ENCODE results near the gene SOAT1.

Gene SOAT1

DNA sequence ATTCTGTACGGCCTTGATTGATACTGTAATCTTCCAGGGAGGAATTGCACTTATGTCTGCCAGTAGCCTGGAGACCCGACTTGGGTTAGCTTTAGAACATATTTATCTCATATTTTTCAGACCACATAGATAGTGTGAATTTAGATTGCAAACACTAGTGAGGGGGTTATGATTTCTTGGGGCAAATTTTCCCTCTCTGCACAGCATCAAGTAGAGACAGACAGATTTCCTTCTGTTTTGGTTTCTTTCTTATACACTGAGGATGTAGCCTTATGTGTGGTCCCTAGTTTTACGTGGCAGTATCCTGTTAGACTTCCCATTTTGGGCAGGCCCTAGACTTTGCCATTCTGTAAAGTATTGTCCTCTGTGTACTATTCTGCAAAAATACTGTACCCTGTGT lies 29.0 kb downstream of the SOAT1 start:
- TF ChIP-seq, protein P1, sequence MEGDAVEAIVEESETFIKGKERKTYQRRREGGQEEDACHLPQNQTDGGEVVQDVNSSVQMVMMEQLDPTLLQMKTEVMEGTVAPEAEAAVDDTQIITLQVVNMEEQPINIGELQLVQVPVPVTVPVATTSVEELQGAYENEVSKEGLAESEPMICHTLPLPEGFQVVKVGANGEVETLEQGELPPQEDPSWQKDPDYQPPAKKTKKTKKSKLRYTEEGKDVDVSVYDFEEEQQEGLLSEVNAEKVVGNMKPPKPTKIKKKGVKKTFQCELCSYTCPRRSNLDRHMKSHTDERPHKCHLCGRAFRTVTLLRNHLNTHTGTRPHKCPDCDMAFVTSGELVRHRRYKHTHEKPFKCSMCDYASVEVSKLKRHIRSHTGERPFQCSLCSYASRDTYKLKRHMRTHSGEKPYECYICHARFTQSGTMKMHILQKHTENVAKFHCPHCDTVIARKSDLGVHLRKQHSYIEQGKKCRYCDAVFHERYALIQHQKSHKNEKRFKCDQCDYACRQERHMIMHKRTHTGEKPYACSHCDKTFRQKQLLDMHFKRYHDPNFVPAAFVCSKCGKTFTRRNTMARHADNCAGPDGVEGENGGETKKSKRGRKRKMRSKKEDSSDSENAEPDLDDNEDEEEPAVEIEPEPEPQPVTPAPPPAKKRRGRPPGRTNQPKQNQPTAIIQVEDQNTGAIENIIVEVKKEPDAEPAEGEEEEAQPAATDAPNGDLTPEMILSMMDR (conservative IDR thresholded peaks at IDR 0.05; ENCODE audit: low read depth, low read length) = no peak
- Histone ChIP-seq H4K20me1 (ENCODE audit: insufficient read depth) (no peaks in the 10 kb centered on the region), H3K4me3 (IDR thresholded peaks at IDR 0.05; ENCODE audit: insufficient read depth, low read depth, low read length) (no peak overlapping the region), H2AFZ (ENCODE audit: low read depth) (no peak overlapping the region), H3K9ac (no peak overlapping the region), H3K4me1 (ENCODE audit: low read depth, poor library complexity, severe bottlenecking) (peaks cover 15% of the 10 kb centered on the region), H3K4me2 (no peak overlapping the region), H3K27me3 (ENCODE audit: insufficient read depth, low read depth) (no peaks in the 10 kb centered on the region), H3K27ac (no peak overlapping the region), H3K79me2 (ENCODE audit: insufficient read depth, low read depth) (0 out of 2 replicates have a peak, but pooled peaks cover 6% of the 10 kb centered on the region), H3K36me3 (ENCODE audit: insufficient read depth) (no peaks in the 10 kb centered on the region)

DNA sequence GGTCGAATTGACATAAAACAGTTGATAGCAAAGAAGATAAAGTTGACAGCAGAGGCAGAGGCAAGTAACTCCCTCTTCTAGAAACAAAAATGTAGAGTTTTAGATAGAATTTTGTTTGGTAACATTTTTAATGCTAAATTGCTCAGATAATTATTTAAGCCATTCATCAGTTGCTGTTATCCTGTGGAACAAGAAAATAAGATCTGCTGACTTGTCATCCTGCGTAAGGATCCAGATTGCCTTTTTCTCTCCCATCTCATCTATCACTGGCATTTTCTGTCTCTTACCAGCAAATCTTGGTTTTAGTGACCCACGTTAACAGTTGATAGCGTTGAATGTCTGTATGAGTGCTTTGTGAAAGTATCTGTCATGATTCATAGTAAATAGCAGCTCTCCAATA lies 29.8 kb downstream of the SOAT1 start:
- TF ChIP-seq, protein P1 (conservative IDR thresholded peaks at IDR 0.05; ENCODE audit: low read depth, low read length) = no peak
- H3K9ac ChIP-seq = no peak overlapping the region
- H2AFZ ChIP-seq (ENCODE audit: low read depth) = no peak overlapping the region
- no peaks in the 10 kb centered on the region for H3K36me3 ChIP-seq (ENCODE audit: insufficient read depth)
- H3K4me1 ChIP-seq (ENCODE audit: low read depth, poor library complexity, severe bottlenecking) = peaks cover 6% of the 10 kb centered on the region
- no peak overlapping the region for H3K4me3 ChIP-seq (IDR thresholded peaks at IDR 0.05; ENCODE audit: insufficient read depth, low read depth, low read length)
- no peak overlapping the region for H3K4me2 ChIP-seq
- no peaks in the 10 kb centered on the region for H3K79me2 ChIP-seq (ENCODE audit: insufficient read depth, low read depth)
- H3K27me3 ChIP-seq (ENCODE audit: insufficient read depth, low read depth) = no peaks in the 10 kb centered on the region
- no peaks in the 10 kb centered on the region for H4K20me1 ChIP-seq (ENCODE audit: insufficient read depth)
- no peak overlapping the region for H3K27ac ChIP-seq

DNA sequence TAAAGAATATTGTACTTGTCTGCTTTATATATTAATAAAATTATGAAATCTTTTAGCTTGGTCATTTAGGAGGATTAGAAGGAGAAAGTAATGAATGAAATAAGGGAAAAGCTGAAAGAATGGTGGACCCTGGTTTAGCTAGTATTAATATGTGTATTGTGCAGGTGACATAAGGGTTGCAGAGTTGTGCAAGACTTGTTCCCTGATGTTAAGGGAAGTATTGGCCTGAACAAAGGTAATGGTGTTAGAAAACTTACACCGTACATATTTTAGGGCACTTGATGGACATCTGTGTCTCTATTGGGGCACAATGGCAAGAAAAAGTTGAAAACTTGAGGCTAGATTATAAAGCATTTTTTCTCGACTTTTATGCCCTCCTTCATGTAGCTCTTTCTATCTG lies 32.2 kb downstream of the SOAT1 start:
- TF ChIP-seq, protein P1 (conservative IDR thresholded peaks at IDR 0.05; ENCODE audit: low read depth, low read length) = no peak
- H3K79me2 ChIP-seq (ENCODE audit: insufficient read depth, low read depth) = no peaks in the 10 kb centered on the region
- H4K20me1 ChIP-seq (ENCODE audit: insufficient read depth) = no peaks in the 10 kb centered on the region
- H3K4me2 ChIP-seq = no peak overlapping the region
- H2AFZ ChIP-seq (ENCODE audit: low read depth) = no peak overlapping the region
- H3K9ac ChIP-seq = no peak overlapping the region
- no peak overlapping the region for H3K27ac ChIP-seq
- no peaks in the 10 kb centered on the region for H3K36me3 ChIP-seq (ENCODE audit: insufficient read depth)
- H3K4me1 ChIP-seq (ENCODE audit: low read depth, poor library complexity, severe bottlenecking) = no peaks in the 10 kb centered on the region
- H3K27me3 ChIP-seq (ENCODE audit: insufficient read depth, low read depth) = no peaks in the 10 kb centered on the region
- H3K4me3 ChIP-seq (IDR thresholded peaks at IDR 0.05; ENCODE audit: insufficient read depth, low read depth, low read length) = no peak overlapping the region

DNA sequence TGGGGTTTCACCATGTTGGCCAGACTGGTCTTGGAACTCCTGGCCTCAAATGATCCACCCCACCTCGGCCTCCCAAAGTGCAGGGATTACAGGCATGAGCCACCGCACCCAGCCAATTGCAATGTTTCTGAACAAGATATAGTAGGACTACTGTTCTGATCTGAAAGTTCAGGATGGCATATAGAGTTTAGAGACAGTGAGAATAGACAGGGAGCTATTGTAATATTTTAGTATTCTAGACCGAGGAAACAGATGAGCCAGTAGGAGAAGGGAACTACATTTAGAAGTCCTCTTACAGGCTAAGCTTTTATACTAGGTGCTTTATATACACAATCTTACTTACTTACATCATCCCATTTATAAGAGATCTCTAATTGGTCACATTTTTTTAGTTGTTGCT lies 33.1 kb downstream of the SOAT1 start:
- no peaks in the 10 kb centered on the region for H3K36me3 ChIP-seq (ENCODE audit: insufficient read depth)
- no peak overlapping the region for H3K9ac ChIP-seq
- H2AFZ ChIP-seq (ENCODE audit: low read depth) = no peak overlapping the region
- no peaks in the 10 kb centered on the region for H3K27me3 ChIP-seq (ENCODE audit: insufficient read depth, low read depth)
- no peak overlapping the region for H3K27ac ChIP-seq
- H3K79me2 ChIP-seq (ENCODE audit: insufficient read depth, low read depth) = no peaks in the 10 kb centered on the region
- no peak overlapping the region for H3K4me3 ChIP-seq (IDR thresholded peaks at IDR 0.05; ENCODE audit: insufficient read depth, low read depth, low read length)
- TF ChIP-seq, protein P1 (conservative IDR thresholded peaks at IDR 0.05; ENCODE audit: low read depth, low read length) = no peak
- H3K4me1 ChIP-seq (ENCODE audit: low read depth, poor library complexity, severe bottlenecking) = no peaks in the 10 kb centered on the region
- no peaks in the 10 kb centered on the region for H4K20me1 ChIP-seq (ENCODE audit: insufficient read depth)
- no peak overlapping the region for H3K4me2 ChIP-seq

Data from KMS-11 (cell line).